Measurements from ENCODE around the gene CAP2.

DNA sequence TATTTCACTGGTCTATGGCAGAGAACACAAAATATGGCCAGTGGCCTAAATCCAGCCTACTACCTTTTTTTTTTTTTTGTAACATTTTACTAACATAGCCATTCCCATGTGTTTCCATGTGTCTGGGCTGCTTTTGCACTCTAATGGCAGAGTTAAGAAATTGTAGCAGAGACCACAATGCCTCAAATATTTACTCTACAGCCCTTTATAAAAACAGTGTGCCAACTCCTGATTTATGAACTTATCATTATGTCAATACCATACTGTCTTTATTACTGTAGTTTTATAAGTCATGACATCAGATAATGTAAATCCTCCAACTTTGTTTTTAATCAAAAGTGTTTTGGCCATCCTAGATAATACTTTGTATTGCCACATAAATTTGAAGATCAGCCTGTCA is 27.4 kb upstream of the CAP2 start:
- TF ChIP-seq, protein P1, sequence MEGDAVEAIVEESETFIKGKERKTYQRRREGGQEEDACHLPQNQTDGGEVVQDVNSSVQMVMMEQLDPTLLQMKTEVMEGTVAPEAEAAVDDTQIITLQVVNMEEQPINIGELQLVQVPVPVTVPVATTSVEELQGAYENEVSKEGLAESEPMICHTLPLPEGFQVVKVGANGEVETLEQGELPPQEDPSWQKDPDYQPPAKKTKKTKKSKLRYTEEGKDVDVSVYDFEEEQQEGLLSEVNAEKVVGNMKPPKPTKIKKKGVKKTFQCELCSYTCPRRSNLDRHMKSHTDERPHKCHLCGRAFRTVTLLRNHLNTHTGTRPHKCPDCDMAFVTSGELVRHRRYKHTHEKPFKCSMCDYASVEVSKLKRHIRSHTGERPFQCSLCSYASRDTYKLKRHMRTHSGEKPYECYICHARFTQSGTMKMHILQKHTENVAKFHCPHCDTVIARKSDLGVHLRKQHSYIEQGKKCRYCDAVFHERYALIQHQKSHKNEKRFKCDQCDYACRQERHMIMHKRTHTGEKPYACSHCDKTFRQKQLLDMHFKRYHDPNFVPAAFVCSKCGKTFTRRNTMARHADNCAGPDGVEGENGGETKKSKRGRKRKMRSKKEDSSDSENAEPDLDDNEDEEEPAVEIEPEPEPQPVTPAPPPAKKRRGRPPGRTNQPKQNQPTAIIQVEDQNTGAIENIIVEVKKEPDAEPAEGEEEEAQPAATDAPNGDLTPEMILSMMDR (conservative IDR thresholded peaks at IDR 0.05 in 1 of 2, IDR thresholded peaks at IDR 0.05 in 1 of 2; ENCODE audit: low read depth in 1 of 2, low read length in 2 of 2), result no peak
- no peak for TF ChIP-seq EZH2 (IDR thresholded peaks at IDR 0.05; ENCODE audit: low read length, missing control alignments)
